ENCODE data around the gene C16orf90.

The C16orf90 gene

GRCh38 chr16:3465911-3466584 is 29.2 kb downstream of the C16orf90 start:
- DNase-seq (ENCODE audit: low read depth, low spot score) = no peak

- no peak for DNase-seq (ENCODE audit: low read depth, low spot score)
These were observed 30.0 kb downstream of the C16orf90 start for GRCh38 chr16:3465301-3465700.

- no peak for DNase-seq (ENCODE audit: low read depth, low spot score)
These were observed 34.1 kb downstream of the C16orf90 start for GRCh38 chr16:3461151-3461550.

- no peak for DNase-seq (ENCODE audit: low read depth, low spot score)
These were observed 34.7 kb downstream of the C16orf90 start for GRCh38 chr16:3460585-3460984.

GRCh38 chr16:3460121-3460520 is 35.2 kb downstream of the C16orf90 start:
- no peak for DNase-seq (ENCODE audit: low read depth, low spot score)

- no peak for DNase-seq (ENCODE audit: low read depth, low spot score)
These were observed 35.7 kb downstream of the C16orf90 start for GRCh38 chr16:3459401-3460090.

- DNase-seq (ENCODE audit: low read depth, low spot score) = no peak
These were observed 36.4 kb downstream of the C16orf90 start for GRCh38 chr16:3458852-3459361.

- DNase-seq (ENCODE audit: low read depth, low spot score) = no peak
These were observed 36.9 kb downstream of the C16orf90 start for GRCh38 chr16:3458278-3458851.

GRCh38 chr16:3457434-3458252 is 37.6 kb downstream of the C16orf90 start:
- DNase-seq (ENCODE audit: low read depth, low spot score) = peak; percentile 57

GRCh38 chr16:3454631-3455147 is 40.6 kb downstream of the C16orf90 start:
- no peak for DNase-seq (ENCODE audit: low read depth, low spot score)

GRCh38 chr16:3454093-3454492 is 41.2 kb downstream of the C16orf90 start:
- no peak for DNase-seq (ENCODE audit: low read depth, low spot score)

GRCh38 chr16:3444032-3444388 is 51.3 kb downstream of the C16orf90 start:
- no peak for DNase-seq (ENCODE audit: low read depth, low spot score)

All from brain pericyte (primary cell).